Bladder microvascular endothelial cell (primary cell): ENCODE data around the gene PEG3. TPM values are rescaled to one million over a fixed set of nuclear protein-coding genes. Genes with fewer than 3 reads are reported as not detected.

ENCODE experiments used
- total RNA-seq: library from RNA; depleted of rRNA; stranded (reverse); fragments of >200 nt; gene quantifications from 2 replicates; pipeline ENCODE4 v1.2.3, GENCODE V29; 2014

The PEG3 gene
- 0.32 and 0.76 TPM in 2 replicates for total RNA-seq

GRCh38 chr19:56840451-56841192, at the start of gene PEG3, which contains the start of gene ZIM2:
Gene PEG3 (minus strand): TSS chr19:56840726. CDS start chr19:56824655, 16,071 bp downstream.
Gene ZIM2 (minus strand): TSS chr19:56840726. CDS start chr19:56824277, 16,449 bp downstream.

Other genes starting within 250 kb of the PEG3 start
- 10.8 and 25.5 TPM in 2 replicates for gene ZNF71, start 245.4 kb downstream of the PEG3 start, total RNA-seq
- 0.16 and 0.63 TPM in 2 replicates for gene SMIM17, start 197.6 kb downstream of the PEG3 start, total RNA-seq
- gene ZNF835, start 169.0 kb downstream of the PEG3 start, total RNA-seq, result 0.16 and 0.38 TPM in 2 replicates
- not detected in 2 replicates for gene ZIM2, start within 50 bp of the PEG3 start, total RNA-seq